NCI-H446 treated with DMSO at 0.1 percent for 48 hours (cell line): Measurements from ENCODE around the gene EPB41L2.

Source experiments
- DNase-seq: peaks from one replicate; lab custom pipeline; 2025; lab: John Stamatoyannopoulos, UW

Gene EPB41L2

DNA sequence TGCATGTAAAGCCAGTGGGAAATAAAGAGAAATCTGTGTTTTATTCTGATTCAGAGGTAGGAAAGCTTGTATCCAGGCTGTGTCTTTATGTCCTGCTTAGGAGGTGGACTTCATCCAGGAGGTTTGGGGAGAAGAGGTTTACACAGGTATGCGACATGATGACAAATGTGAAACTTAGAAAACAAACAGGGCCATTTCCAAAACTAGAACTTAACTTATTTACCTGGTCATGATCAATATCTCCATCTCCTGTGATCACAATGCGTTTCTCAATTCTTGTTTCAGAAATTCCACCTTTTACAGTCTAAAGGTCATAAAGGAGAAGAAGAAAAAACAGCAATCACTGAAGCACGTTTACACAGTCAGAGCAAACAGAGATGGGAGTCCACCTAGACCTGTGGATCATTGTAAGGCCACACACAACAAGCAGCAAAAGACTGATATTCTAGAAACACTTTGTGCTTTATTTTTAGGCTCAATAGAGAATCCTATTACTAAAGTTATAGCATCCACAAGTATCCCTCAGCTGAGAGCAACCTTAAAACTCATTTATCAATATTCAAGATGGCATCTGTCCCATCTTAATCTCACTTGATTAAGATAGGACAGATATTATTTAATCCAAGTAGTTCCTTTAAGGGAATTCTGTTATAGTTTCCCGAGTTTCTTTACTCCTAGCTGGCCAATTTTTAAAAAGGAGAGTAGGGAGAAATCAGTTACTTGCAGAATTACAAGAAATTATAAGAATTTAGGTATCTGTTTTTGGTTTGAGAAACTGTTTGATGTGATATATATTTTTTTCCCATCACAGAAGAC is 199.4 kb downstream of the EPB41L2 start:
- no peak for DNase-seq

DNA sequence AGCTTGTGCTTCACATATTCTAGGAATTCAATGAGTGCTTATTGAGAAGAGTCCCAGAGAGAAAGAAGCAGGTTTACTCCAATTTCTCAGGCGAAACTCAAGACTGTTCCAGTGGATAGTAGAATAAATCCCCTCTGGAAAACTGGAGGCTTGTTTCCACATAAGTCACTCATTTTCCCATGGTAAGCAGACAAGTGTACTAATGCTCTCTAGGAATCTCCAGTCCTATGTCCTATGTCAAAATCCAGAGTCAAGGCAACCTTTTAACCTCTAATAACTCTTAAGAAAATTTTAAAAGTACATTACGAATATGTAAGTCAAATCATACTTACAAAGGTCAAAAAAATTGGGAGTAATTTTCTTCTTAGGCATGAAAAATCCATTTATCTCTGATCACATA is 200.7 kb downstream of the EPB41L2 start:
- DNase-seq, result no peak

DNA sequence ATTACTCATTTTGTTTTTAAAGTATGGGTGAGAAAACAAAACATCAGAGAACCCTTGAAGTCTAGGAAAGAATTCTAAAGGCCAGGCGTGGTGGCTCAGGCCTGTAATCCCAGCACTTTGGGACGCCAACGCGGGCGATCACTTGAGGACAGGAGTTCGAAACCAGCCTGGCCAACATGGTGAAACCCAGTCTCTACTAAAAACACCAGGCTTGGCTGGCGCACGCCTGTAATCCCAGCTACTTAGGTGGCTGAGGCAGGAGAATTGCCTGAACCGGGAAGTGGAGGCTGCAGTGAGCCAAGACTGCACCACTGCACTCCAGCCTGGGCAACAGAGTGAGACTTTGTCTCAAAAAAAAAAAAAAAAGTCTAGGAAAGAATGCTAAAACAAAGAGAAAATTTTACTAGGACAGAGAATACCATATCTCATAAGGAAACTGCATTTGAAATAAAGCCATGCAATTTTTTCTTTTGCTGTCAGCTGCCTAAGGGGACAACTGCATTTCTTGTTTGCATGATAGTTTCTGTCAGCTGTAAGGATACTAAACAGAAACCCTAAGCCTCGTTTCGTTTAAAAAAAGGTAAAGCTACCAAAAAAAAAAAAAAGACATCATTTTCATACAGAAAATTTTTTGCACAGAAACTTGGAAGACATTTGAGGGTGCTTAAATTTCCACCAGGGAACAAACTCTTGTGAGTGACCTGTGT is 203.7 kb downstream of the EPB41L2 start:
- DNase-seq, result no peak

DNA sequence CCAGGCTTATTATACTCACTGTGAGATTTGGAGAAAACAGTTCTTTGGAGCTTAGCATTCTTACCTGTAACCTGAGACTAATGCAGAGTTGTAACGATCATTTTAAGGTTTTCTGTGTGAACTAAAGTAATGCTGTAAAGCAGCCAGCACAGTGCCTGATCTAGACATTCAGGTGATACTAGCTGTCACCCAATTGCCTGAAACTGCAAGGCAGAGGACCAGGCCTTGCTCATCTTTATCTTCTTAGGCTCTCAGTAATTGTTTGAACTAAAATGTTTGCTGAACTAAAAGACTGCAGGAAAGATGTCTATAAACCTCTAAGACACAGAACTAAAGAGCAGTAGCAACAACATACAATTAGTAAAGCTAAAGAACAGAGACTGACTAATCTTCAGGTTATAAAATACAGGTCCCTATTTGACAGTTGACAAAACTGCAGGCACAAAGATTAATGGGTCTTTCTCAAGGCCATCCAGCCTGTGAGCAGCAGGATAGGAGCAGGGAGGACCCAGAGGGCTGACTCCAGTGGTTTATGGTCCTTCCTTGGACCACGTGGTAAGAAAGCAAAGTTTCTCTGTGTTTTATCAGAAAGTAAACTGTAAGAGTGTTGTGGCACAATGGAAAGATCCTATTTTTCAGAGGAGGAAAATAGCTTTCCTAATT is 204.4 kb downstream of the EPB41L2 start:
- DNase-seq, result no peak

DNA sequence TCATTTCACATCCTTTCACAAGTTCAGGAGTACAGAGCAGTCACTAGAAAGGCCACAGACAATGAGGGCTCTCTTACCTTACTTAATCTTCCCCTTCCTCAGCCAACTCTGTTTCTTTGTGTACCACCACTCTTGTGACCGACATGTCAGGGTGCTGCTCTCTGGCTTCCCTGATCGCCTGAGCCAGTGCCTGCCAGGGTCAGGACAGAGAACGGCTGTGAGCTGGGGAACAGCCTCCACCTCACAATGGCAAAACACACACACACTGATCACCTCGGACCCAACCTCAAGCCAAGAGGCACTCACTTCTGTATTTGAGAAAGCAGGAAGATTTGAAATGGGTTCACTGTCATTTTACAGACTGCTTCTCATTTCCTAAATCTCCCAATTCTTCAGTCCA is 205.0 kb downstream of the EPB41L2 start:
- no peak for DNase-seq

DNA sequence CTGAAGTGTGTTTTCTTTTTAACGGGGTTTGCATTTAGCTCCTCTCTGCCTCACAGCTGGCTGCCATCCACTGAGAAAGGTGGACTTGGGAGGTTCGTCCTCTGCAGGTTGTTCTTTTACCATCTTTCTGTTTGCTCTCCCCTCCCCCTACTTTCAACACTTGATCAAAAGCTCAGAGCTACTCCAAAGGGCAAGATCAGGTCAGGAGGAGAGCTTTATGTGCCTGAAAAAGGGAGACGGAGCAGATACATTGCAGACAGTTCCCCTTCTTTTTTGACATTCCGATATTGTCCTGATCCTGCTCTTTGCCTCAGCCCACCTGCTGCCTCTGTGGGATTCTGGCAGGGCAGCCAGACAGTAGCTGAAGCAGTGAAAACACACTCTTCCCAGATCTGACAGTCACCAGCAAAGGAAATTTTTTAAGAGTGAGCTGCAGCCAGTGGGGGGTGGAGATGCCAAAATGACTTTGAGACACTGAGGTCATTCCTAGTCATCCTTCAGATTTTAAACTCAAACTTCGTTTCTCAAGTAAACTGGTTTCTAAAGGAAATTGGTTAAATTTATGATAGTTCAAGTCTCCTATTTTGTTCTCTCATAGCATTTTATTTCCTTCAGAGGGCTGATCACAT is 209.4 kb downstream of the EPB41L2 start:
- no peak for DNase-seq

DNA sequence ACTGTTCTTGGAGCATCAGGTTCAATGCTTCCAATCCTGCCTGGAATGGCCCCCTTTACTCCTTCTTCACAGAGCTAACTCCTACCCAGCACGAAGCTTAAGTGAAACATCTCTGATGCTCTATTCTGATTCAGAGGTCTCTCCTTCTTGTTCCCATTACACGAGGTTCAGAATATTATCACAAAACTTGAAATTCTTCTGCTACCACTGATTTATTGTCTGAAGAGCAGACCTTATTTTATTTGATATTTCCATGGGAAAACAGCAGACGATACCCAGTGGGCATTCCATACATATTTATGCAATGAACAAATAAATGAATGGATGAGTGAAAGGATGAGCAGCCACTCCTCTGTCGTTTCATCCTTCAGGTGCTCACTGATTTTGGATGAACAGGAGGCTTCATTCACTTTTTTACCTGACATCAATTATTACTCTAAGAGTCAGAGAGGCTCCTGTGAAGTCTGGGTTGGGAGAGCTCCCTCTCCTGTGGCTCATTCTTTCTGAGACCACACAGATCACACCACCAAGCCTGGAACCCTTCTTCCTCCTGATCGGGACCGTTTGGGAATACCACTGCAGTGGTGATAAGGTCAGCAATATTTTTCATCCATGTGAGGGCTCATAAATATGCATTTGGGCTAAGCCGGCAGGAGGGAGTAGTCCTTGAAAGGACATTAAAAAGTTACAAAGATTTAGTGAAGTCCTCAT is 210.0 kb downstream of the EPB41L2 start:
- DNase-seq, result no peak

DNA sequence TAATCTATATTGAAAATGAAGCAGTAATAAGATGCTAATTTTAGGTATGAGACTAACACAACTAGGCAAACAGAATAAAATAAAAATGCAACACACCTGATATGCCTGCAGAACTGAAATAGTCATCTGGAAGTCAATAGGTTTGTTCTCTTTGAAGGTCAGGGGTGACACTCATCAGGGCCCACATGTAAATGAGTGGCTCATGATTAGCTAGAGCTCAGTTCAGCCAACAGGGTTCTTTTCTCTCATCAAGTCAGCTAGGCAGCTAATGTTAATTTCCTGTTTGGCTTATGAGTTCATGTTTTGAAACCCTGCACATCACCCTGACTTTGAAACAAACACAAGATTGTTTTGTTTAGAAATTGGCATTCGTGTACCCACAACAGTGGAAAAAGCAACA is 212.0 kb downstream of the EPB41L2 start:
- no peak for DNase-seq

DNA sequence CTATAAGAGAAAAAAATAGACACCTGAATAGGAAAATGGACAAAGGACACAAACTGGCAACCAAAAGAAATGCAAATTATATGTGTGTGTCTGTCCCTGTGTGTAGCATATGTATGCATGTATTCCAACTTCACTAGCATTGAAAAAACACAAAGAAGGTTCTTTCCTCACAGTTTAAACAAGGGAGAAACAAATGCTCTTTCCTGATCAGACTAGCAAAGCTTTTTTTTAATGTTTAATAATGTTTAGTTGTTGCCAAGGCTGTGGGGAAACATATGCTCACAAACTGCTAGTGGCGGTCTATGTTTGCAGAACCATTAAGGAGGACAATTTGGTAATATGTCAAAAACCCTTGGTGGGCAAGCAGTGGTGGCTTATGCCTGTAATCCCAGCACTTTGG is 213.5 kb downstream of the EPB41L2 start:
- no peak for DNase-seq

DNA sequence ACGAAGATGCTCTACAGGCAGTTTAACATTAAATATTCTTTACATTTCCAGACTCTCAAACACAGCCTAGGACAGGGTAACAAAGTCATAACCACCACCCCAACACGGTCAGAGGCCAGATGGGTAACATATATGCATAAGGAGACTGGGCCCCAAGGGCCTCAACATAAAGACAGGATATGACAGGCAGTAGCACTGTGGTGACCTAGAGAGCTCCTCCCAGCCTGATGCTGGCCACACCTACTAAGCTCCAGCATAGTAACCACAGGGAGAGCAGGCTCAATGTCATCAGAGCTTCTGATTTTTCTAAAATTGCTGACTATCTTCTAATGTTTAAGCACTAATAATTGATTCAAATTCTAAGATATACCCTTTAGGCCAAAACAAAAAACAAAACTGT is 214.1 kb downstream of the EPB41L2 start:
- no peak for DNase-seq

DNA sequence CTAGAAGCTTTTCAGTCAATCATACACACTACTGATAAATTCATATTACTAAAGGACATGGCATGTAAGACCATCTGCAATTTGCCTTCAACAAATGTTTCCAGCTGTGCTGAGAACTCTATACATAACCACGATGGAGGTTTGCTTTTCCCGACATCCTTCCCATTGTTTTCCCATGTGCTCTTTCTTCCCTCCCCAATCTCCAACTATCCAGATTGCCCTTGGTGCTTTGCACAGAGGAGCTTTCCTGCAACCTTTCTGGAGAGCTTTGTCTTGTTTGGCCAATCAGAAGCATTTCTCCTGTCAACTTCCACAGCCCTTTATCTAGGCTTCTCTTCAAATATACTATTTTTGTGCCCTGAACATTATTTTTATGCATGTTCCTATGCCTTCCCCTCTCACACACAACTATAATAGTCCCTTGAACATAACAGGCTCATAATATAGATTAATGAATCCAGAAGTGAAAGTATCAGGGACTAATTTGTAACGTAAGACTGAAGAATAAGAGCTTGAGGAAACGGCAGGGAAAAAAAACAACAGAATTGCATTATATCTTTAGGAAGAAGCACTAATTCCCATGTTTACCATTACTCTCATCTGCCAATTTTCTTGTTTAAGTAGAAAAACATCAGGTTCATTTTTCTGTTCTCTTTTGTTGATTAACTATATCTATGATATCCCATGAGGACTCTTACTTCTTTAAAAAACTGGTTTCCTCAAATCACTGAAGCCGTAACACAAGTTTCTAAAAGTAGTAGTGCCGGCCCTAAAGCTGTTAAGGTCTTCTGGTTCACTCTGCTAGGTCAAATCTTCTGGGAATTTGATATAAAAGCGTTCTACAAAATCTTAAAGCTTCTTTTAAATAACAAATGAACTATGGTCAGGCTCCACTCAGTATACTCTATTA is 215.8 kb downstream of the EPB41L2 start:
- DNase-seq, result no peak

DNA sequence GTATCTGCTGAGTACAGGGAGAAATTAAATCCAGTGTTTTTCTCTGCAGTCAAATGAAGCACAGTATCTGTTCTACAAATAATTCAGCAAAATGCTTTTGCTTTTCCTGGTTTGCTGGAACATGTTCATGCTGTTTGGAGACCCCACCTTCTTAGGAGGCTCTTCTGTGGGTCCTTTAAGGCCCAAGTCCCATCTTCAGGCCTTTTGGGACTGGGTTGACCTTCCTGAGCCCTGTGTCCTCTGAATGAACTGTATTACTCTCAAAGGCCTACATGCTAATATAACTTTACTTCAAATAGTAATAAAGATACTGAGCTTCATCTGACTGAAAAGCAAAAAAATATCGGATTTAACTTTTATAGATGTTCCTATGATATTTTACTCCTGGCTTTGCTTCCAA is 216.5 kb downstream of the EPB41L2 start:
- DNase-seq, result no peak

DNA sequence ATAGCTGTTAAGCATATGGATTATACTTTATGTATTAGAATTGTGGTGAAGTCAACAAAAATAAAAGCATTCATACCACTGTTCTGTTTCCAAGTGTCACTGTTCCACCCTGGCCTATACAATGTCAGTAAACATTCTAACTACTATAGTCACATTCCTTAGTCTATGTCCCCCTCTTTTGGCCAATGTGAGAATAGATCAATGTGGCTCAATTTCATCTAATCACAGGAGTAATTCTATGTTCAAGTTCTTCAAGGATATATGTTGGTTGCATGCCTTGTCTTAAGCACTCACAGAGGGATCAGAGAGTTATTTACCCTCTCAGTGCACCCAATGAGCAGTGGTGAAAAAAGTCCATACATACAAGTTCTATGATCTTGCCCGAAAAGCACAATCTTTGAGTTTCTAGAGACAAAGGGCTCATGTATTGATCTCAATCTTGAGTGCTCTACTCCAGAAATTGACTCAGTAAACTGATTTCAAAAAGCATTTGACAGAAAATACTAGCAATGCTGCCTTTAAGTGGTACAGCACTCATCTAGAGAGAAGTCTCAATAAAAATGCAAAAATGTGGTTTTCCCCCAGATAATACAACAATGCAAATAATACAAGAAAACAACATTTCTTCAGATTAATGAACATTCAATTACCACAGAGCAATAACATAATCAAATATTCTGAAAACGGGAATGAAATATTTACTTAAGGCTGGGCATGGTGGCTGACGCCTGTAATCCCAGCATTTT is 219.3 kb downstream of the EPB41L2 start:
- no peak for DNase-seq

DNA sequence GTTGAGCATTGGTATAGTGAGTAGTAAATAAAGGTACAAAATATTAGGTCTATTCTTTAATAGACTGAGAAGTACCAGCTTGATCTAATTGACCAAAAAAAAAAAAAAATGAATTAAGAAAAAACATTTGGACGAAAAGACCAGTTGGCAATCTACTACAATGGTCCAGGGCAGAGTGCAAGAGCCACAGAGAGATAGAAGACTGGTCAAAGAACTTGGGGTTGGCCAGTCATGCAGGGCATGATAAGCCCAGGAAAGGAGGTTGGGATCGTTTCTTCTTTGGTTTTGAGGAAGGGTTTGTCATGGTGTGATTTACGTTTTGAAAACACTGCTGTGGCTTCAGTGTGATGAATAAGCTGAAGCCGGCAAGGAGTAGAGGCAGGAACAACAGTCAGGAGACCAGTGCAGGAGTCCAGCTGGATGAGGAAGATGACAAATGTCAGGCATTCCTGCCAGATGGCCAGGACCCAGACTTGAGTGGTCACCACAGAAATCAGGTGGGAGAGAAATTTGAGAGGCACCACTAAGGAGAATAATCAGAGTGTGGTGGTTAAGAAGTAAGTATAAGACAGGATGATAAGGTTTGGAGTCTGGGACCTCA is 221.8 kb downstream of the EPB41L2 start:
- DNase-seq, result no peak

DNA sequence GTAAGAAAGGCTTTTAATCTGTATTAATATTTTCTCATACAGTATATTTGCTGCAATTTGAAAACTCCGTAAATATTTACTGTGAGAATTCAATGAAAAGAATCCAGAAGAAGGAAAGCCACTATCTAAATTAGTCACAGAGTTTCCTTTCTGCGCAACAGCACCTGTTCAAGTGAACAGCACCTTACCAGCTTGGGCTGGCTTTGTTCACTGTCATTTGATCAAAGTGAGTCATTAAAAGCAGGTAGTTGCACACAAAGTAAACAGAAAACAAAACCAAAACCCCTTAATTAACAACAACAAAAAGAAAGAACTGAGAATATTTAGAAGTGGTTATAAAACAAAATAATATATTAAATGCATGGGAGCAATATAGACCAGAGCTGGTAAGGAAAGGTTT is 223.0 kb downstream of the EPB41L2 start:
- no peak for DNase-seq

DNA sequence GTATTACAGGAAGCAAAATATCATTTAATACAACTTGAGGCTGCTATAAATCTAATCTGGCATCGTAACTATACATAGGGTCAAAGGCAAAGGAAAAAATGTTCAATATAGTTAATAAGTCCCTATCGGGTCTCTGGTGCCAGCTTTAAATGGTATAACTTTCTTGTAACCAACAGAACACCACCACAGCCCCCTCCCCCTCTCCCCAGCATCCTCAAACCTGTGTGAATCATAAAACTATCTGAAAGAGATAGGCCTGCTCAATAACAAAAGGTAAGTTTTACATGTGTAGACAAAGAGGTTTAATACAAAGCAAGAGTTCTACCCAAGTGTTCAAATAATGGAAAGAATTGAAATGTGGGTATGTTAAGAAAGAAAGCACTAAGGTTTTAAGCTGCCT is 223.7 kb downstream of the EPB41L2 start:
- no peak for DNase-seq

DNA sequence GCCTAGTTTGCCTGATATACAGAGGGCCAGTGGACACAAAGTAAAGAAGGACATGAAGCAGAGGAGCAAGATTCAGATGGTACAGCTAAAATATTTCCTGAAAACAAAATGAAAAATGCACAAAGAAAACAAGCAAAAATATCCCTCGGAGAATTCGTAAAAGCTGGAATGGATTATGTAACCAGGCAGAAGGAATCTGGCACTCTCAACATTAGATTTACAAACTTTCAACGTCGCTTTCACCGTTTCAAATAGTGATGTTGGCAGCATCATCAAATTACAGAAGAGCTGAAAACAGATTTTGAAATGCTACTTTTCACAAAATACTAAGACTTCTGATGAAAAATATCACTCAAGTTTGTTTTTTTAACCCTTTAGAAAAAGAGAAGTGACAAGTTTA is 224.1 kb downstream of the EPB41L2 start:
- DNase-seq, result no peak

DNA sequence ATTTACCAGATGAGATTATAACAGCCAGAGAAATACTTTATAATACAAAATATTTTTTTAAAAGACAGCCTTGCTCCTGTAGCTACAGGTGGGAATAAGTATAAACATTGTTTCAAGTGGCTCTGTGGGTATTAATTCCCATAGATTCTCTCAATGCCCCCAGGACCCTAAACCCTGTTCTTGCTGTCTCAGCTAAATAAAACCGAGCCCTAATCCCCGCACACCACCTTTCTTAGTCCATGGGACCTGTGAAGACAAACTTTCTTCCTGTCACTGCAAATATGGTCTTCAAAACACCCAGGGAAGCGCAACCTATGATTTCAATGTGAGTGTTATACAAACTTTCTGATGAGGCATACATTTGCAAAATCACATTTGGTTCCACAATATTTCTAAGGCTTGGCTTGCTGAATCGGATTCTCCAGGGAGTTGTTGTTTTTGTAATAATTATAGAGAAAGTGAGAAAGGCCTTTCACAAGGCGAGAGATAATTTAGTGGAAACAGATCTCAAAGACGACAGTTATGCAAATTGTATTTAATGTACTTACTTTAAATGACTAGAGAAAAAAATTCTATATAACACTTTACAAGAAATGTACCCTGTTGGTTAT is 224.7 kb downstream of the EPB41L2 start:
- no peak for DNase-seq

DNA sequence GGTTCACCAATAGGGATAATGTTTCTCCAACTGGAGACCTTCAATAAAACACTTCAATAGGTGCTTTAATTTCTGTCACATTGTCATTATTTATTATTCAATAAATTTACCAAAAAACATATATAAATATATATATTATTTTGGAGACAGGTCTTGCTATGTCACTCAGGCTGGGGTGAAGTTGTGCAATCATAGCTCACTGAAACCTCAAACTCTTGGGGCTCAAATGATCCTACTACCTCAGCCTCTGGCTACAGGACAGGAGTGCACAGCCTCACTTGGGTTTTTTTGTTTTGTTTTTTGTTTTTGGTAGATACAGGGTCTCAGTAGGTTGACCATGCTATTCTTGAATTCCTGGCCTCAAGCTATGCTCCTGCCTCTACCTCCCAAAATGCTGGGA is 226.0 kb downstream of the EPB41L2 start:
- DNase-seq, result no peak
